K562 (cell line): Measurements from ENCODE around the gene MARS1. TPM values are rescaled to one million over a fixed set of nuclear protein-coding genes. Genes with fewer than 3 reads are reported as not detected.

Experiments used
- BMI1 ChIP-seq: fragments of 150-350 bp; IDR thresholded peaks from 2 replicates; pipeline ENCODE4 v1.6.1; 2014; ENCODE audit warnings: low read length
- CAMTA2 ChIP-seq: fragments of 250-450 bp; sonication (Bioruptor Pico); conservative IDR thresholded peaks from 2 replicates; pipeline ENCODE4 v1.5.1; 2022
- PCBP1 ChIP-seq: fragments of 200-400 bp; formaldehyde crosslinking; IDR thresholded peaks from 2 replicates; pipeline ENCODE4 v1.6.1; 2018; ENCODE audit warnings: mild to moderate bottlenecking, low read depth, low read length; ENCODE audit not compliant: poor library complexity, severe bottlenecking
- PHF21A ChIP-seq: fragments of 450-650 bp; IDR thresholded peaks from 2 replicates; pipeline ENCODE4 v1.6.1; 2017; ENCODE audit warnings: low read depth, borderline replicate concordance
- RBM15 ChIP-seq: fragments of 200-400 bp; formaldehyde crosslinking; IDR thresholded peaks from 2 replicates; pipeline ENCODE4 v1.6.1; 2018; ENCODE audit warnings: mild to moderate bottlenecking, low read length, moderate library complexity; ENCODE audit not compliant: insufficient read depth
- ZKSCAN8 ChIP-seq: fragments of 200-800 bp; sonication (Bioruptor generic); IDR thresholded peaks from 2 replicates; pipeline ENCODE4 v1.6.1; 2016; ENCODE audit warnings: missing genetic modification characterization, missing compliant biosample characterization
- ZNF124 ChIP-seq: sonication (generic); formaldehyde crosslinking; IDR thresholded peaks from 2 replicates; pipeline ENCODE4 v1.8.1; 2022; ENCODE audit warnings: missing genetic modification reagents
- ZNF165 ChIP-seq: fragments of 250-450 bp; sonication (Bioruptor Pico); IDR thresholded peaks from 2 replicates; pipeline ENCODE4 v1.4.0; 2020; ENCODE audit warnings: borderline replicate concordance
- ZNF212 ChIP-seq: fragments of 450-650 bp; formaldehyde crosslinking; IDR thresholded peaks from 2 replicates; pipeline ENCODE4 v1.4.0; 2020; ENCODE audit warnings: mild to moderate bottlenecking
- polyA plus RNA-seq, 8 experiments: library from polyadenylated mRNA; depleted of rRNA in 4 of 8; stranded (reverse) in 5 of 8; unstranded in 3 of 8; fragments of >200 nt; fragmentation: Nextera tagmentation in 2 of 8; fragmentation: Illumina TruSeq in 1 of 8; extraction: Ambion mirVana in 2 of 8; extraction: Trizol in 1 of 8; gene quantifications; 2 replicates each; pipeline versions ENCODE4 v1.2.1 to v1.2.3, GENCODE V29; 2011 to 2014; ENCODE audit warnings: inconsistent platforms in 1 of 8, missing spikeins in 1 of 8
- total RNA-seq, 7 experiments: library from RNA; depleted of rRNA in 6 of 7; stranded (reverse); fragments of >200 nt in 6 of 7; fragmentation: Illumina TruSeq in 2 of 7; extraction: Trizol in 2 of 7; gene quantifications; 2 replicates each; pipeline versions ENCODE4 v1.2.1 to v1.2.3, GENCODE V29; 2011 to 2021; ENCODE audit warnings: low replicate concordance in 1 of 7
- TF ChIP-seq, protein P1 (sequence below): fragments of 450-650 bp; conservative IDR thresholded peaks from 2 replicates; pipeline ENCODE4 v1.6.1; 2016; ENCODE audit warnings: missing genetic modification characterization, low read depth, mild to moderate bottlenecking, control low read depth, missing compliant biosample characterization
- TF ChIP-seq, protein P2 (sequence below): sonication (generic); formaldehyde crosslinking; IDR thresholded peaks from 2 replicates; pipeline ENCODE4 v1.8.0; 2022; ENCODE audit warnings: mild to moderate bottlenecking, missing genetic modification reagents
- TF ChIP-seq, protein P3 (sequence below): fragments of 450-650 bp; IDR thresholded peaks from 2 replicates; pipeline ENCODE4 v1.6.1; 2016; ENCODE audit warnings: missing biosample characterization, missing genetic modification characterization
- TF ChIP-seq, protein P4 (sequence below), 2 experiments: fragments of 450-650 bp in 1 of 2; sonication (generic) in 1 of 2; formaldehyde crosslinking in 1 of 2; IDR thresholded peaks in 1 of 2; conservative IDR thresholded peaks in 1 of 2; 2 replicates each; pipeline versions ENCODE4 v1.6.1 to v1.8.1; 2016 to 2023; ENCODE audit warnings: mild to moderate bottlenecking in 2 of 2, moderate library complexity in 2 of 2, inconsistent platforms in 1 of 2, missing genetic modification reagents in 1 of 2

MARS1 gene
- total and polyA plus RNA-seq, 9 of the 15 experiments (the other 6 are each of a cell fraction or from before 2014, with no cell fraction given), result 117 to 382 (median 220) TPM

DNA sequence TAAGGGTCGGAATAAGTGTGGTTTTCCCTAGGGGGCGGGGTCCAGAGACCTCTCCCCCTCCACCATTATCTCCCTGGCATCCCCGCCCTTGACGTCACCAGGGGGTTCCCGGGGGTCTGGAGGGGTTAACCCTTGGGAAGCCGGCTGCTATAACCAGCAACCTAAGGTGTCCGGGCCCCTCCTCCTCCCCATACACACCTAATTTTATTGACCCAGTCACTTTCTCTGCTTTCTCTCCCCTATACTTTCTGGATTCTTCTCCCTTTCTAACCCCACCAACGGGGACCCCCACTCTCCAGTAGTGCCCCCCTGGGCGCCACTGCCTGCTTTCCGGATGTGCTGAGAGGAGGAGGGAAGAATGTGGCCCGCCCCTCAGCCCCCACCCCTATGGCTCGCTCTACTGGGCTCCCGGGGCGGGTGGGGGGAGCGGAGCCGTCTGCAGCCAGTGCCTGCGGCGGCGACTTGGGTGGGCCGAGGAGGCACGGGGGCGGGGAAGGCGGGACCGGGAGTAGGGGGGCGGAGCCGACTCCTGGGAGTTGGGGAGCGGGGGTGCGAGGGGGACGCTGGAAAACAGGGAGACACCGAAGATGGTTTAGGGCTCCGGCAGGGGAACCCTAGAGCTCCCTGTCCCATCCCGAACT is 26.5 kb upstream of the MARS1 start (continued):
- TF ChIP-seq, protein P1, sequence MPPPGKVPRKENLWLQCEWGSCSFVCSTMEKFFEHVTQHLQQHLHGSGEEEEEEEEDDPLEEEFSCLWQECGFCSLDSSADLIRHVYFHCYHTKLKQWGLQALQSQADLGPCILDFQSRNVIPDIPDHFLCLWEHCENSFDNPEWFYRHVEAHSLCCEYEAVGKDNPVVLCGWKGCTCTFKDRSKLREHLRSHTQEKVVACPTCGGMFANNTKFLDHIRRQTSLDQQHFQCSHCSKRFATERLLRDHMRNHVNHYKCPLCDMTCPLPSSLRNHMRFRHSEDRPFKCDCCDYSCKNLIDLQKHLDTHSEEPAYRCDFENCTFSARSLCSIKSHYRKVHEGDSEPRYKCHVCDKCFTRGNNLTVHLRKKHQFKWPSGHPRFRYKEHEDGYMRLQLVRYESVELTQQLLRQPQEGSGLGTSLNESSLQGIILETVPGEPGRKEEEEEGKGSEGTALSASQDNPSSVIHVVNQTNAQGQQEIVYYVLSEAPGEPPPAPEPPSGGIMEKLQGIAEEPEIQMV (tag), result no peak
- TF ChIP-seq ZNF165 (no peak), RBM15 (no peak), PCBP1 (peak; percentile 2), ZNF212 (CRISPR knock-in tag) (no peak), ZKSCAN8 (CRISPR knock-in tag) (no peak), CAMTA2 (no peak), BMI1 (no peak), ZNF124 (no peak), PHF21A (no peak)
- TF ChIP-seq, protein P2, sequence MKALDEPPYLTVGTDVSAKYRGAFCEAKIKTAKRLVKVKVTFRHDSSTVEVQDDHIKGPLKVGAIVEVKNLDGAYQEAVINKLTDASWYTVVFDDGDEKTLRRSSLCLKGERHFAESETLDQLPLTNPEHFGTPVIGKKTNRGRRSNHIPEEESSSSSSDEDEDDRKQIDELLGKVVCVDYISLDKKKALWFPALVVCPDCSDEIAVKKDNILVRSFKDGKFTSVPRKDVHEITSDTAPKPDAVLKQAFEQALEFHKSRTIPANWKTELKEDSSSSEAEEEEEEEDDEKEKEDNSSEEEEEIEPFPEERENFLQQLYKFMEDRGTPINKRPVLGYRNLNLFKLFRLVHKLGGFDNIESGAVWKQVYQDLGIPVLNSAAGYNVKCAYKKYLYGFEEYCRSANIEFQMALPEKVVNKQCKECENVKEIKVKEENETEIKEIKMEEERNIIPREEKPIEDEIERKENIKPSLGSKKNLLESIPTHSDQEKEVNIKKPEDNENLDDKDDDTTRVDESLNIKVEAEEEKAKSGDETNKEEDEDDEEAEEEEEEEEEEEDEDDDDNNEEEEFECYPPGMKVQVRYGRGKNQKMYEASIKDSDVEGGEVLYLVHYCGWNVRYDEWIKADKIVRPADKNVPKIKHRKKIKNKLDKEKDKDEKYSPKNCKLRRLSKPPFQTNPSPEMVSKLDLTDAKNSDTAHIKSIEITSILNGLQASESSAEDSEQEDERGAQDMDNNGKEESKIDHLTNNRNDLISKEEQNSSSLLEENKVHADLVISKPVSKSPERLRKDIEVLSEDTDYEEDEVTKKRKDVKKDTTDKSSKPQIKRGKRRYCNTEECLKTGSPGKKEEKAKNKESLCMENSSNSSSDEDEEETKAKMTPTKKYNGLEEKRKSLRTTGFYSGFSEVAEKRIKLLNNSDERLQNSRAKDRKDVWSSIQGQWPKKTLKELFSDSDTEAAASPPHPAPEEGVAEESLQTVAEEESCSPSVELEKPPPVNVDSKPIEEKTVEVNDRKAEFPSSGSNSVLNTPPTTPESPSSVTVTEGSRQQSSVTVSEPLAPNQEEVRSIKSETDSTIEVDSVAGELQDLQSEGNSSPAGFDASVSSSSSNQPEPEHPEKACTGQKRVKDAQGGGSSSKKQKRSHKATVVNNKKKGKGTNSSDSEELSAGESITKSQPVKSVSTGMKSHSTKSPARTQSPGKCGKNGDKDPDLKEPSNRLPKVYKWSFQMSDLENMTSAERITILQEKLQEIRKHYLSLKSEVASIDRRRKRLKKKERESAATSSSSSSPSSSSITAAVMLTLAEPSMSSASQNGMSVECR (CRISPR knock-in tag), result 0 out of 2 replicates have a peak, but pooled peaks have one; percentile 43
- TF ChIP-seq, protein P3, sequence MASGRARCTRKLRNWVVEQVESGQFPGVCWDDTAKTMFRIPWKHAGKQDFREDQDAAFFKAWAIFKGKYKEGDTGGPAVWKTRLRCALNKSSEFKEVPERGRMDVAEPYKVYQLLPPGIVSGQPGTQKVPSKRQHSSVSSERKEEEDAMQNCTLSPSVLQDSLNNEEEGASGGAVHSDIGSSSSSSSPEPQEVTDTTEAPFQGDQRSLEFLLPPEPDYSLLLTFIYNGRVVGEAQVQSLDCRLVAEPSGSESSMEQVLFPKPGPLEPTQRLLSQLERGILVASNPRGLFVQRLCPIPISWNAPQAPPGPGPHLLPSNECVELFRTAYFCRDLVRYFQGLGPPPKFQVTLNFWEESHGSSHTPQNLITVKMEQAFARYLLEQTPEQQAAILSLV (tag), result no peak
- TF ChIP-seq, protein P4, sequence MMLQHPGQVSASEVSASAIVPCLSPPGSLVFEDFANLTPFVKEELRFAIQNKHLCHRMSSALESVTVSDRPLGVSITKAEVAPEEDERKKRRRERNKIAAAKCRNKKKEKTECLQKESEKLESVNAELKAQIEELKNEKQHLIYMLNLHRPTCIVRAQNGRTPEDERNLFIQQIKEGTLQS (IDR thresholded peaks at IDR 0.05), result 0 out of 2 replicates have a peak, but pooled peaks have one; percentile 6
- TF ChIP-seq, protein P4 (CRISPR knock-in tag; conservative IDR thresholded peaks at IDR 0.05), result no peak
